C4-2B (cell line): ENCODE results near the gene MKNK1.
A peak's percentile ranks its signal among the peaks of the same experiment; 100 is the strongest.

Source experiments
- H3K27ac ChIP-seq: fragments of 450-650 bp; 2 replicates; pipeline ENCODE4 v1.5.1; 2017
- CTCF ChIP-seq: fragments of 450-650 bp; conservative IDR thresholded peaks from 2 replicates; pipeline ENCODE4 v1.5.1; 2017; ENCODE audit warnings: mild to moderate bottlenecking
- ZFX ChIP-seq: fragments of 450-650 bp; IDR thresholded peaks from 2 replicates; pipeline ENCODE4 v1.6.1; 2017

Gene MKNK1

GRCh38 chr1:46603481-46603857 lies 599 bp downstream of the MKNK1 start:
- H3K27ac ChIP-seq: peak overlapping the region; percentile 79
- TF ChIP-seq ZFX (no peak), CTCF (no peak)

GRCh38 chr1:46601257-46602007 lies 2.6 kb downstream of the MKNK1 start:
- H3K27ac ChIP-seq: no peak overlapping the region
- TF ChIP-seq ZFX (no peak), CTCF (no peak)

GRCh38 chr1:46599059-46599970 lies 4.8 kb downstream of the MKNK1 start:
- H3K27ac ChIP-seq: no peak overlapping the region
- no peak for TF ChIP-seq ZFX
- TF ChIP-seq CTCF: no peak

- TF ChIP-seq ZFX: no peak
- TF ChIP-seq CTCF: no peak
- no peak overlapping the region for H3K27ac ChIP-seq
Observed at GRCh38 chr1:46596846-46597245, 7.2 kb downstream of the MKNK1 start.

- TF ChIP-seq CTCF (no peak), ZFX (no peak)
- H3K27ac ChIP-seq: no peak overlapping the region
Observed at GRCh38 chr1:46596036-46596435, 8.0 kb downstream of the MKNK1 start.

GRCh38 chr1:46595127-46595526 lies 8.9 kb downstream of the MKNK1 start:
- no peak overlapping the region for H3K27ac ChIP-seq
- TF ChIP-seq ZFX (no peak), CTCF (no peak)

GRCh38 chr1:46594063-46594462 lies 10.0 kb downstream of the MKNK1 start:
- TF ChIP-seq ZFX: no peak
- TF ChIP-seq CTCF: no peak
- no peak overlapping the region for H3K27ac ChIP-seq
